ENCODE results near the gene TMEM123. TPM values are rescaled to one million over a fixed set of nuclear protein-coding genes. Genes with fewer than 3 reads are reported as not detected.

Gene TMEM123
- polyA plus RNA-seq, 1 donor: 141 TPM

DNA sequence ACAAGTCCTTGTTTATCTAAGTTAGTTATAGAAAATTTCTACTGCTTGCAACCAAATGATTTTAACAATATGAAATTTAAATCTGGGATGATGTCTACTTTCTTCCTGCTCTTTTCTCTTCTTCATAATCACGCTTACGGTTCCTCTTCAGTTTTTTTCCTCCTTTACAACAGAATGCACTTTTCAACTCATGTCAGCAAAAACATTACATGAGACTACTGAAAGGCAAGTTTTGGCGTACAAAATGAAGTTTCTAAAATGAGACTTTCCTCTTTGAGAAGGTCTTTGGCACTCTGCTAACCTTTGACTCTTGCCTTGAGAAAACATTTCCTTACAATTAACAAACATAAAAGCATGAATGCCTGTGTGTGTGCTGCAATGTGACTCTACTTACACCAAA lies 23.3 kb downstream of the TMEM123 start:
- H3K27me3 ChIP-seq (ENCODE audit: control insufficient read depth, insufficient read depth, low read length): no peaks in the 10 kb centered on the region
- H3K27ac ChIP-seq (ENCODE audit: low read length): no peak overlapping the region
- WGBS (ENCODE audit: insufficient coverage, low lambda C conversion rate): 100% methylated on average over 2 of the region's 3 CpGs
- peaks cover 19% of the 10 kb centered on the region for H3K36me3 ChIP-seq (ENCODE audit: control insufficient read depth, insufficient read depth, low read length)
- H3K9me3 ChIP-seq (ENCODE audit: control insufficient read depth, low read depth, low read length): peaks cover 7% of the 10 kb centered on the region
- DNase-seq: no peak
- H3K4me3 ChIP-seq (ENCODE audit: low read length): no peak overlapping the region
- no peaks in the 10 kb centered on the region for H3K4me1 ChIP-seq (ENCODE audit: control insufficient read depth, insufficient read depth, low read length)

DNA sequence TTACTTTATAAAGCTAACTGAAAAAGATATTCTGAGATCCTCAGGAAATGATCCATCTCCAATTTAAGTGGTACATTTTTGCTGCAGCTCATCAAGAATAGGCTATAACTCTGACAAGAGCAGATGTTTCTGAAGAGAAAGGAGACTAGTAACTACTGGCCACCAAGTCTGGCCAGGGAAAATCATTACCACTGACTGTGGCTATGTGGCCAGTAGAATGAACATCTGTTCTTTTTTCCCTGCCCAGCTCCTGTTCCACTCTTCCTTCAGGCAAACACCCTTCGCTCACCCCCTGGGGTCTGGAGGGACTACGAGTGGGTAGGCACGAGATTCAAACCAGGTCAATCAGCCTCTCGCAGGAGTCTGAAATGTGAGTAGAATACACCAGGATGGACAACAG lies 23.9 kb downstream of the TMEM123 start:
- DNase-seq: no peak
- Histone ChIP-seq H3K4me1 (ENCODE audit: control insufficient read depth, insufficient read depth, low read length) (no peaks in the 10 kb centered on the region), H3K9me3 (ENCODE audit: control insufficient read depth, low read depth, low read length) (peaks cover 7% of the 10 kb centered on the region), H3K27me3 (ENCODE audit: control insufficient read depth, insufficient read depth, low read length) (no peaks in the 10 kb centered on the region), H3K4me3 (ENCODE audit: low read length) (no peak overlapping the region), H3K27ac (ENCODE audit: low read length) (no peak overlapping the region), H3K36me3 (ENCODE audit: control insufficient read depth, insufficient read depth, low read length) (peaks cover 19% of the 10 kb centered on the region)
- no CpG with 5 or more reads among the region's 4 CpGs for WGBS (ENCODE audit: insufficient coverage, low lambda C conversion rate)

DNA sequence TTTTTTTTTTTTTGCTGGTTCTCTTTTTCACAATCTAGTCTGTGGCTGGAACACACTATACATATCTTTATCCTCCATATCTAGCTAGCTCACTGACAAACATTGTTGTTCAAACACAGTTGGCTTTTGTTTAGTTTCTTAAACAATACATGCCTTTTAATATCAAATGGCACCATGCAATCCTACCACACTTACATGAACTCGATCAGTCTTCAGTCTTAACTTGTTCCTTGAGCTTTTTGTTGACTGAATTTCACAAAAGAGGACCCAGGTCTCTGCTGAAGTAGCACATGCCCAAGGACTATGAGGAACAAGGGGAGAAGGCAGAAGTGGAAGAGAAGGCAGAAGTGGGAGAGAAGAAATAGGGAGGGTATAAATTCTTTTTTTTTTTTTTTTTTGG lies 25.5 kb downstream of the TMEM123 start:
- DNase-seq: no peak
- no peaks in the 10 kb centered on the region for H3K27me3 ChIP-seq (ENCODE audit: control insufficient read depth, insufficient read depth, low read length)
- peaks cover 14% of the 10 kb centered on the region for H3K36me3 ChIP-seq (ENCODE audit: control insufficient read depth, insufficient read depth, low read length)
- no peaks in the 10 kb centered on the region for H3K9me3 ChIP-seq (ENCODE audit: control insufficient read depth, low read depth, low read length)
- H3K27ac ChIP-seq (ENCODE audit: low read length): no peak overlapping the region
- no CpG with 5 or more reads among the region's 1 CpG for WGBS (ENCODE audit: insufficient coverage, low lambda C conversion rate)
- no peak overlapping the region for H3K4me3 ChIP-seq (ENCODE audit: low read length)
- H3K4me1 ChIP-seq (ENCODE audit: control insufficient read depth, insufficient read depth, low read length): no peaks in the 10 kb centered on the region

GRCh38 chr11:102426570-102426969 lies 26.0 kb downstream of the TMEM123 start:
- Histone ChIP-seq H3K27ac (ENCODE audit: low read length) (no peak overlapping the region), H3K4me1 (ENCODE audit: control insufficient read depth, insufficient read depth, low read length) (no peaks in the 10 kb centered on the region), H3K9me3 (ENCODE audit: control insufficient read depth, low read depth, low read length) (no peaks in the 10 kb centered on the region), H3K4me3 (ENCODE audit: low read length) (no peak overlapping the region), H3K27me3 (ENCODE audit: control insufficient read depth, insufficient read depth, low read length) (no peaks in the 10 kb centered on the region), H3K36me3 (ENCODE audit: control insufficient read depth, insufficient read depth, low read length) (peaks cover 18% of the 10 kb centered on the region)
- DNase-seq: no peak

DNA sequence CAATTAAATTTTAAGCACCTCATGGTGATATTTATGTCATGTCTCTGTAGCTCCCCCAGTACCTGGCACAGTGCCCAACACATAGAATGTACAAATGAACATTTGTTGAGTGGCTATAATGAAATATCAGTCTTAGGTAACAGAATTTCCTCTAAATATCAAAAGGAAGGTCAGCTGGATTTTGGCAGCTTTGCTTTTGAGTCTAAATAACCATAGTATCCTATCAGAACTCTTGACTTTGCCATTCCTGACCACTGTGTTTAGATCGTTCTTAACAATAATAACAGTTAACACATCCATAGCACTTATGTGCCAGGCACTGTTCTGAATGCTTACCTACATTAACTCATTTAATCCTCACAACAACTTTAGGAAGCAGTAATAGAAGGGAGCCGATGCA lies 26.6 kb downstream of the TMEM123 start:
- no peak overlapping the region for H3K4me3 ChIP-seq (ENCODE audit: low read length)
- no peaks in the 10 kb centered on the region for H3K9me3 ChIP-seq (ENCODE audit: control insufficient read depth, low read depth, low read length)
- no peak for DNase-seq
- H3K36me3 ChIP-seq (ENCODE audit: control insufficient read depth, insufficient read depth, low read length): peaks cover 15% of the 10 kb centered on the region
- no peak overlapping the region for H3K27ac ChIP-seq (ENCODE audit: low read length)
- WGBS (ENCODE audit: insufficient coverage, low lambda C conversion rate): no CpG with 5 or more reads among the region's 2 CpGs
- no peaks in the 10 kb centered on the region for H3K27me3 ChIP-seq (ENCODE audit: control insufficient read depth, insufficient read depth, low read length)
- no peaks in the 10 kb centered on the region for H3K4me1 ChIP-seq (ENCODE audit: control insufficient read depth, insufficient read depth, low read length)

DNA sequence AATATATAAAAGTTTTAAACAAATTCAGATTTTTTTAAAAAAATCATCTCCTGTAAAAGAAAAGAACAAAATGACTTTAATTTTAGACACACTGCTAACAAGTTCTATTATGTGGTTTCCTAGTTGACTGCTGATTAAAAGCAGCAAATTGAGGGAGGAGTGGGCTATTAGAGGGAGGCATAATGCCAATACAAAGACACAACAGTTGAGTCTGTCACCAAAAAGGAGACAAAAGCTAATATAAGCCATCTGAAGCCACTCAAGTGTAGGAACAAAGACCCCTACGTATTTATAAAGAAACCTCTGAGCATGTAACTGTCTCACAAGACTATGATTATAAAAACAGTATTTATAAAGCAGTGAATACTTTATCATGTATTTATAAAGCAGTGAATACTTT lies 28.6 kb downstream of the TMEM123 start:
- DNase-seq: no peak
- Histone ChIP-seq H3K4me1 (ENCODE audit: control insufficient read depth, insufficient read depth, low read length) (peaks cover 7% of the 10 kb centered on the region), H3K27ac (ENCODE audit: low read length) (no peak overlapping the region), H3K27me3 (ENCODE audit: control insufficient read depth, insufficient read depth, low read length) (no peaks in the 10 kb centered on the region), H3K4me3 (ENCODE audit: low read length) (no peak overlapping the region), H3K9me3 (ENCODE audit: control insufficient read depth, low read depth, low read length) (no peaks in the 10 kb centered on the region), H3K36me3 (ENCODE audit: control insufficient read depth, insufficient read depth, low read length) (peaks cover 13% of the 10 kb centered on the region)
- WGBS (ENCODE audit: insufficient coverage, low lambda C conversion rate): no CpG with 5 or more reads among the region's 1 CpG

DNA sequence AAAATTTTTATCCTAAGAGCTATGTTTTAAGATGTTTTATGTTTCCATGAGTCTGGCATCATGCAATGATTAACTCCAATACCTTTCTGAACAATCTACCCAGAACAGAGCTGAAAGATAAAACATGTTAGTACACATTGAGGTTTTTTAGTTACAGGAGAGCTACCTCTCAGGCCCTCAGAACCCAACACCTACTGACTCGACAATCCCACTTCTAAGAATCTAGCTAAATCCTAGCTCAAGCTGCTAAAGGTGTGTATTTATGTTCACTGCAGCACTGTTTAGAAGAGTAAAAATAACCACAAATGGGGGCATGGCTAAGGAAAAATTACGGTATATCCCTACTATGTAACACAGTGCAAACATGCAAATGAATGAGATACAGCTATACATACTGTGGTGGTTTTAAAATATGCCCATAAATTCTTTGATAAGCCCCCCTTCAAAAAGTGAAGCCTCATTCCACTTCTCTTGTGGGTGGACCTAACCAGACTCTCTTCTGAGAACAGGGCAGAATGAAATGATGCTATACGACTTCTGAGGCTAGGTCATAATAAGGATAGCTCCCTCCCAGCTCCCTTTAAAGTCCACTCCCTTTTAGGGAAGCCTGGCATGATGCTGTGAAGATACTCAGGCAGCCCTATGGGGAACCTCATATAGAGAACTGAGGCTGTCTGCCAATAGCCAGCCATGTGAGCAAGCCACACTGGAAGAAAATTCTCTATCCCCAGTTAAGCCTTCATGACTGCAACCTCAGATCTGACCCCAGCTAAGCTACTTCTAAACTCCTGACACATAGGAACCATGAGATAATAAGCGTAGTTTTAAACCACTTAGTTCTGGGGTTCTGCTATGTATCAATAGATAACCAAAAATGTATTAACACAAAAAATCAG lies 29.5 kb downstream of the TMEM123 start:
- no peak overlapping the region for H3K4me3 ChIP-seq (ENCODE audit: low read length)
- no peaks in the 10 kb centered on the region for H3K27me3 ChIP-seq (ENCODE audit: control insufficient read depth, insufficient read depth, low read length)
- H3K36me3 ChIP-seq (ENCODE audit: control insufficient read depth, insufficient read depth, low read length): peaks cover 9% of the 10 kb centered on the region
- H3K4me1 ChIP-seq (ENCODE audit: control insufficient read depth, insufficient read depth, low read length): peaks cover 7% of the 10 kb centered on the region
- DNase-seq: no peak
- no peaks in the 10 kb centered on the region for H3K9me3 ChIP-seq (ENCODE audit: control insufficient read depth, low read depth, low read length)
- H3K27ac ChIP-seq (ENCODE audit: low read length): no peak overlapping the region
- 100% methylated on average over 2 of the region's 4 CpGs for WGBS (ENCODE audit: insufficient coverage, low lambda C conversion rate)

- Histone ChIP-seq H3K36me3 (ENCODE audit: control insufficient read depth, insufficient read depth, low read length) (peaks cover 9% of the 10 kb centered on the region), H3K4me3 (ENCODE audit: low read length) (no peak overlapping the region), H3K27ac (ENCODE audit: low read length) (no peak overlapping the region), H3K4me1 (ENCODE audit: control insufficient read depth, insufficient read depth, low read length) (peaks cover 7% of the 10 kb centered on the region), H3K27me3 (ENCODE audit: control insufficient read depth, insufficient read depth, low read length) (no peaks in the 10 kb centered on the region), H3K9me3 (ENCODE audit: control insufficient read depth, low read depth, low read length) (no peaks in the 10 kb centered on the region)
- peak in 1 of 2 donors; percentile 17 for DNase-seq
- no CpG with 5 or more reads among the region's 3 CpGs for WGBS (ENCODE audit: insufficient coverage, low lambda C conversion rate)
Measured at GRCh38 chr11:102421261-102421660, 31.3 kb downstream of the TMEM123 start.

DNA sequence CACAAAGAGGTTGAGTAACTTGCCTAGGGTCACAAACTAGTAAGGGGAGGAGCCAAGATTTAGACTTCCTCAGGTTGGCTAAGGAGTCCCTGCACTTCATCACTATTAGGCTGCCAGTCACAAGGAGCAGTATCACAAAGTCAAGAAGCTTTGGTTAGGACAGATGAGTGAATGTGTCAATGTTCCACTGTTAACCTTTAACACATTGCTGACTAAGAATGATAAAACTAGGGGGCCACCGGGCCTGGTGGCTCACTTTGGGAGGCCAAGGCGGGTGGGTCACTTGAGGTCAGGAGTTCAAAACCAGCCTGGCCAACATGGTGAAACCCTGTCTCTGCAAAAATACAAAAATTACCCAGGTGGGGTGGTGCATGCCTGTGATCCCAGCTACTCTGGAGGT lies 32.0 kb downstream of the TMEM123 start:
- peak; percentile 12 to 56 for DNase-seq
- Histone ChIP-seq H3K27ac (ENCODE audit: low read length) (peak overlapping the region; percentile 7), H3K9me3 (ENCODE audit: control insufficient read depth, low read depth, low read length) (no peaks in the 10 kb centered on the region), H3K36me3 (ENCODE audit: control insufficient read depth, insufficient read depth, low read length) (peaks cover 9% of the 10 kb centered on the region), H3K4me1 (ENCODE audit: control insufficient read depth, insufficient read depth, low read length) (peaks cover 7% of the 10 kb centered on the region), H3K27me3 (ENCODE audit: control insufficient read depth, insufficient read depth, low read length) (no peaks in the 10 kb centered on the region), H3K4me3 (ENCODE audit: low read length) (no peak overlapping the region)
- no CpG with 5 or more reads among the region's 2 CpGs for WGBS (ENCODE audit: insufficient coverage, low lambda C conversion rate)

DNA sequence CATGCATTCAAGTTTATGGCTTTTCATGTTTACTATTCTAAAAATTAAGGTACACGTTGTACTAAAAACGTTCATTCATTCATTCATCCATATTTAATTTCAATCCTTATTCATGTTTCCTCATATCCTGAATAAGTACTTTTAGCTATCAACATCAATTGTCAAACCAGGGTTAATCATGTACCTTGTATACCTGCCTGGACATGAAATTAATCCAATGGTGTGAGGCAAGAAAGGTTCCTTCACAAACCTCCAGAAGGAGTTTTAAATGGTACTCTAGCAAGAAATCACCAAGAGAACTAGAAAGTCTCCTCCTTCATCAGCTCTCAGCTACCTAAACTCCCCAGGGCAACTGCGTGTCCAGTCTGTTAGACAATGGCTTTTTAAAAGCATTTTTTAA lies 33.4 kb downstream of the TMEM123 start:
- DNase-seq: no peak
- WGBS (ENCODE audit: insufficient coverage, low lambda C conversion rate): 97% methylated on average over 3 of the region's 3 CpGs
- no peaks in the 10 kb centered on the region for H3K9me3 ChIP-seq (ENCODE audit: control insufficient read depth, low read depth, low read length)
- peaks cover 7% of the 10 kb centered on the region for H3K4me1 ChIP-seq (ENCODE audit: control insufficient read depth, insufficient read depth, low read length)
- H3K27me3 ChIP-seq (ENCODE audit: control insufficient read depth, insufficient read depth, low read length): no peaks in the 10 kb centered on the region
- no peak overlapping the region for H3K27ac ChIP-seq (ENCODE audit: low read length)
- no peak overlapping the region for H3K4me3 ChIP-seq (ENCODE audit: low read length)
- H3K36me3 ChIP-seq (ENCODE audit: control insufficient read depth, insufficient read depth, low read length): peaks cover 5% of the 10 kb centered on the region

- Histone ChIP-seq H3K36me3 (ENCODE audit: control insufficient read depth, insufficient read depth, low read length) (peaks cover 4% of the 10 kb centered on the region), H3K9me3 (ENCODE audit: control insufficient read depth, low read depth, low read length) (no peaks in the 10 kb centered on the region), H3K27ac (ENCODE audit: low read length) (no peak overlapping the region), H3K27me3 (ENCODE audit: control insufficient read depth, insufficient read depth, low read length) (no peaks in the 10 kb centered on the region), H3K4me1 (ENCODE audit: control insufficient read depth, insufficient read depth, low read length) (peaks cover 7% of the 10 kb centered on the region), H3K4me3 (ENCODE audit: low read length) (no peak overlapping the region)
- DNase-seq: no peak
- WGBS (ENCODE audit: insufficient coverage, low lambda C conversion rate): no CpG with 5 or more reads among the region's 2 CpGs
Measured at GRCh38 chr11:102416976-102417375, 35.6 kb downstream of the TMEM123 start.

Measured in large intestine (tissue), 3 donors.